Muscle of leg (tissue), 16 donors: ENCODE data around the gene SDF2. TPM values are rescaled to one million over a fixed set of nuclear protein-coding genes. Genes with fewer than 3 reads are reported as not detected.

Experiments used
- DNase-seq: peaks from one replicate; pipeline ENCODE4 v3.0.0; 2013
- H3K27ac ChIP-seq: one replicate; pipeline ENCODE4 v1.5.1; 2013; ENCODE audit warnings: mild to moderate bottlenecking, low read length, control low read depth
- H3K27me3 ChIP-seq: one replicate; pipeline ENCODE4 v1.6.1; 2013; ENCODE audit warnings: low read length; ENCODE audit not compliant: control insufficient read depth, insufficient read depth
- H3K36me3 ChIP-seq: one replicate; pipeline ENCODE4 v1.6.1; 2013; ENCODE audit warnings: low read length; ENCODE audit not compliant: control insufficient read depth, insufficient read depth
- H3K4me1 ChIP-seq: one replicate; pipeline ENCODE4 v1.6.1; 2013; ENCODE audit warnings: low read length; ENCODE audit not compliant: control insufficient read depth, insufficient read depth
- H3K4me3 ChIP-seq: one replicate; pipeline ENCODE4 v1.5.1; 2013; ENCODE audit warnings: low read length, control low read depth
- H3K9me3 ChIP-seq: replicated peaks from 2 replicates; pipeline ENCODE4 v1.6.1; 2013; ENCODE audit warnings: low read depth, low read length; ENCODE audit not compliant: control insufficient read depth
- WGBS: methylation state at CpG from one replicate; pipeline ENCODE4 v1.1.5; 2013; ENCODE audit warnings: missing lambda C conversion rate; ENCODE audit not compliant: insufficient coverage; 5-methylcytosine and 5-hydroxymethylcytosine counted together
- long read RNA-seq, 11 donors: transcript quantifications; one replicate each; lab custom pipeline, GENCODE V29; 2026
- polyA plus RNA-seq, 8 donors: library from polyadenylated mRNA; unstranded; fragments of 120-200 nt; gene quantifications; one replicate each; pipeline versions ENCODE4 v1.2.1 to v1.2.3, GENCODE V29; 2013; ENCODE audit warnings: inconsistent platforms in 1 of 8, low replicate concordance in 1 of 8; ENCODE audit not compliant: insufficient read length in 8 of 8, insufficient read depth in 1 of 8
- total RNA-seq: library from RNA; stranded (reverse); fragments of 120-200 nt; gene quantifications from one replicate; pipeline ENCODE4 v1.2.4, GENCODE V29; 2013

SDF2 gene
- total RNA-seq = 46.1 TPM
- 10 to 100 TPM; 35.5 to 50.4 (median 40.2) TPM for polyA plus RNA-seq
- long read RNA-seq, donor 1, transcript SDF2-201 (3 exons, 1,568 nt) = major isoform, 11 of 12 reads
- long read RNA-seq, donor 1, partial matches to known transcripts = 0 of 12 reads
- long read RNA-seq, donor 1, other reads (novel, unspliced or antisense) = 0 of 12 reads
- long read RNA-seq, donor 2, partial matches to known transcripts = 0 of 2 reads
- long read RNA-seq, donor 2, other reads (novel, unspliced or antisense) = 0 of 2 reads
- long read RNA-seq, donor 3, transcript SDF2-201 (3 exons, 1,568 nt) = major isoform, 23 of 28 reads
- long read RNA-seq, donor 3, partial matches to known transcripts = 0 of 28 reads
- long read RNA-seq, donor 3, other reads (novel, unspliced or antisense) = 0 of 28 reads
- long read RNA-seq, donor 4, transcript SDF2-201 (3 exons, 1,568 nt) = major isoform, 9 of 14 reads
- long read RNA-seq, donor 4, partial matches to known transcripts = 0 of 14 reads
- long read RNA-seq, donor 4, other reads (novel, unspliced or antisense) = 0 of 14 reads
- long read RNA-seq, donor 5, transcript SDF2-201 (3 exons, 1,568 nt) = major isoform, 53 of 126 reads
- long read RNA-seq, donor 5, transcript SDF2-210 (3 exons, 1,025 nt) = minor isoform, 14 of 126 reads
- long read RNA-seq, donor 5, partial matches to known transcripts = 55 of 126 reads
- long read RNA-seq, donor 5, other reads (novel, unspliced or antisense) = 0 of 126 reads
- long read RNA-seq, donor 6, transcript SDF2-210 (3 exons, 1,025 nt) = minor isoform, 6 of 42 reads
- long read RNA-seq, donor 6, transcript SDF2-201 (3 exons, 1,568 nt) = major isoform, 31 of 42 reads
- long read RNA-seq, donor 6, partial matches to known transcripts = 0 of 42 reads
- long read RNA-seq, donor 6, other reads (novel, unspliced or antisense) = 0 of 42 reads
- long read RNA-seq, donor 7, transcript SDF2-201 (3 exons, 1,568 nt) = major isoform, 17 of 23 reads
- long read RNA-seq, donor 7, partial matches to known transcripts = 0 of 23 reads
- long read RNA-seq, donor 7, other reads (novel, unspliced or antisense) = 0 of 23 reads
- long read RNA-seq, donor 8, transcript SDF2-201 (3 exons, 1,568 nt) = major isoform, 25 of 33 reads
- long read RNA-seq, donor 8, partial matches to known transcripts = 0 of 33 reads
- long read RNA-seq, donor 8, other reads (novel, unspliced or antisense) = 0 of 33 reads
- long read RNA-seq, donor 9, transcript SDF2-201 (3 exons, 1,568 nt) = major isoform, 18 of 21 reads
- long read RNA-seq, donor 9, partial matches to known transcripts = 0 of 21 reads
- long read RNA-seq, donor 9, other reads (novel, unspliced or antisense) = 0 of 21 reads
- long read RNA-seq, donor 10, transcript SDF2-210 (3 exons, 1,025 nt) = minor isoform, 6 of 39 reads
- long read RNA-seq, donor 10, transcript SDF2-201 (3 exons, 1,568 nt) = major isoform, 30 of 39 reads
- long read RNA-seq, donor 10, partial matches to known transcripts = 0 of 39 reads
- long read RNA-seq, donor 10, other reads (novel, unspliced or antisense) = 0 of 39 reads
- long read RNA-seq, donor 11, transcript SDF2-201 (3 exons, 1,568 nt) = major isoform, 17 of 27 reads
- long read RNA-seq, donor 11, transcript SDF2-210 (3 exons, 1,025 nt) = minor isoform, 6 of 27 reads
- long read RNA-seq, donor 11, partial matches to known transcripts = 0 of 27 reads
- long read RNA-seq, donor 11, other reads (novel, unspliced or antisense) = 0 of 27 reads

- Histone ChIP-seq H3K4me3 (peak within 1 kb of the TSS; percentile 96), H3K27ac (peak within 1 kb of the TSS; percentile 99), H3K36me3 (peaks cover 24% of the 10 kb centered on the region), H3K27me3 (no peaks in the 10 kb centered on the region), H3K9me3 (peaks cover 2% of the 10 kb centered on the region), H3K4me1 (peaks cover 6% of the 10 kb centered on the region)
- under 1% methylated on average over 55 of the region's 66 CpGs for WGBS
- DNase-seq = peak; percentile 95
Observed at GRCh38 chr17:28661635-28662526, at the start of gene SDF2, which contains the start of gene SUPT6H. SDF2 (minus strand) TSS chr17:28661906; CDS start chr17:28661876, 30 bp downstream. SUPT6H (plus strand) TSS chr17:28662205; CDS start chr17:28673402, 11,197 bp downstream.

GRCh38 chr17:28710861-28711722 is 49.4 kb upstream of the SDF2 start:
- peak overlapping the region; percentile 97 for H3K27ac ChIP-seq
- whole genome bisulfite sequencing = under 1% methylated on average over 68 of the region's 74 CpGs

GRCh38 chr17:28707339-28707720 is 45.6 kb upstream of the SDF2 start:
- Histone ChIP-seq H3K4me3 (no peak overlapping the region), H3K4me1 (peaks cover 20% of the 10 kb centered on the region), H3K27me3 (no peaks in the 10 kb centered on the region), H3K36me3 (peaks cover 36% of the 10 kb centered on the region), H3K27ac (no peak overlapping the region), H3K9me3 (no peaks in the 10 kb centered on the region)
- 73% methylated on average over 1 of the region's 2 CpGs for WGBS
- DNase-seq = no peak

More at GRCh38 chr17:28710861-28711722, 49.4 kb upstream of the SDF2 start:
- no peaks in the 10 kb centered on the region for H3K9me3 ChIP-seq
- peak overlapping the region; percentile 59 for H3K4me3 ChIP-seq
- H3K4me1 ChIP-seq = peaks cover 32% of the 10 kb centered on the region
- H3K27me3 ChIP-seq = no peaks in the 10 kb centered on the region
- H3K36me3 ChIP-seq = peaks cover 29% of the 10 kb centered on the region
- DNase-seq = peak; percentile 95

GRCh38 chr17:28706471-28707338 is 45.0 kb upstream of the SDF2 start:
- no peak for DNase-seq
- no peaks in the 10 kb centered on the region for H3K27me3 ChIP-seq
- no CpG with 5 or more reads among the region's 7 CpGs for WGBS
- H3K4me1 ChIP-seq = peaks cover 14% of the 10 kb centered on the region
- peaks cover 43% of the 10 kb centered on the region for H3K36me3 ChIP-seq
- H3K9me3 ChIP-seq = no peaks in the 10 kb centered on the region
- no peak overlapping the region for H3K27ac ChIP-seq
- no peak overlapping the region for H3K4me3 ChIP-seq

GRCh38 chr17:28705728-28706334 is 44.1 kb upstream of the SDF2 start:
- Histone ChIP-seq H3K4me3 (no peak overlapping the region), H3K9me3 (no peaks in the 10 kb centered on the region), H3K36me3 (peaks cover 51% of the 10 kb centered on the region), H3K4me1 (peaks cover 10% of the 10 kb centered on the region), H3K27me3 (no peaks in the 10 kb centered on the region), H3K27ac (no peak overlapping the region)
- WGBS = 79% methylated on average over 4 of the region's 10 CpGs
- no peak for DNase-seq

- no peak for DNase-seq
- H3K4me3 ChIP-seq = no peak overlapping the region
- H3K9me3 ChIP-seq = no peaks in the 10 kb centered on the region
- H3K27me3 ChIP-seq = no peaks in the 10 kb centered on the region
- no peak overlapping the region for H3K27ac ChIP-seq
- 63% methylated on average over 4 of the region's 5 CpGs for WGBS
- H3K36me3 ChIP-seq = peaks cover 58% of the 10 kb centered on the region
- peaks cover 5% of the 10 kb centered on the region for H3K4me1 ChIP-seq
Observed at GRCh38 chr17:28705074-28705659, 43.5 kb upstream of the SDF2 start.

- H3K4me1 ChIP-seq = no peaks in the 10 kb centered on the region
- no peak overlapping the region for H3K27ac ChIP-seq
- no peak for DNase-seq
- peaks cover 66% of the 10 kb centered on the region for H3K36me3 ChIP-seq
- no peak overlapping the region for H3K4me3 ChIP-seq
- 78% methylated on average over 9 of the region's 14 CpGs for WGBS
- no peaks in the 10 kb centered on the region for H3K27me3 ChIP-seq
- no peaks in the 10 kb centered on the region for H3K9me3 ChIP-seq
Observed at GRCh38 chr17:28704219-28704858, 42.6 kb upstream of the SDF2 start.
